G401.6 (cell line): ENCODE data around the gene GLMP.

ENCODE experiments used
- FAIRE-seq: peaks from 2 replicates; lab custom pipeline; 2012; peaks lifted over from hg19 to GRCh38; lab: Jason Lieb, UNC

Gene GLMP

GRCh38 chr1:156285437-156285836, 10.0 kb downstream of the GLMP start:
- no peak for FAIRE-seq

GRCh38 chr1:156284757-156285156, 10.7 kb downstream of the GLMP start:
- no peak for FAIRE-seq

GRCh38 chr1:156284112-156284511, 11.4 kb downstream of the GLMP start, which contains the start of gene TMEM79:
TSS of gene TMEM79 (plus strand) at chr1:156284325. CDS start at chr1:156285227, 902 bp downstream.
- no peak for FAIRE-seq

- no peak for FAIRE-seq
Measured at GRCh38 chr1:156283521-156283920, 12.0 kb downstream of the GLMP start.

- FAIRE-seq = peak; percentile 94
Measured at GRCh38 chr1:156282479-156283222, 12.8 kb downstream of the GLMP start, which contains the start of gene SMG5. TSS of gene SMG5 (minus strand) at chr1:156282825. CDS start at chr1:156282680, 145 bp downstream.

- FAIRE-seq = no peak
Measured at GRCh38 chr1:156281693-156282478, 13.6 kb downstream of the GLMP start.

GRCh38 chr1:156281281-156281680, 14.2 kb downstream of the GLMP start:
- no peak for FAIRE-seq

GRCh38 chr1:156279837-156280236, 15.6 kb downstream of the GLMP start:
- FAIRE-seq = no peak

- no peak for FAIRE-seq
Measured at GRCh38 chr1:156276966-156277381, 18.5 kb downstream of the GLMP start.

- no peak for FAIRE-seq
Measured at GRCh38 chr1:156276532-156276931, 18.9 kb downstream of the GLMP start.

- no peak for FAIRE-seq
Measured at GRCh38 chr1:156270314-156270713, 25.2 kb downstream of the GLMP start.

GRCh38 chr1:156268336-156268735, 27.1 kb downstream of the GLMP start:
- no peak for FAIRE-seq

- FAIRE-seq = no peak
Measured at GRCh38 chr1:156266051-156266450, 29.4 kb downstream of the GLMP start.

- no peak for FAIRE-seq
Measured at GRCh38 chr1:156263288-156263655, 32.2 kb downstream of the GLMP start.

- FAIRE-seq = no peak
Measured at GRCh38 chr1:156262461-156263287, 32.8 kb downstream of the GLMP start.

GRCh38 chr1:156260896-156261295, 34.6 kb downstream of the GLMP start:
- no peak for FAIRE-seq

- no peak for FAIRE-seq
Measured at GRCh38 chr1:156259805-156260204, 35.7 kb downstream of the GLMP start.

GRCh38 chr1:156258859-156259258, 36.6 kb downstream of the GLMP start:
- no peak for FAIRE-seq

- FAIRE-seq = no peak
Measured at GRCh38 chr1:156257711-156258110, 37.8 kb downstream of the GLMP start.

- FAIRE-seq = no peak
Measured at GRCh38 chr1:156253634-156254033, 41.8 kb downstream of the GLMP start.

- no peak for FAIRE-seq
Measured at GRCh38 chr1:156251527-156251926, 44.0 kb downstream of the GLMP start.

- no peak for FAIRE-seq
Measured at GRCh38 chr1:156249593-156249992, 45.9 kb downstream of the GLMP start.

GRCh38 chr1:156248323-156248683, 47.2 kb downstream of the GLMP start:
- FAIRE-seq = no peak
